Adrenal gland (tissue), 5 donors: Measurements from ENCODE around the gene AKR1C8.

ENCODE experiments used
- POLR2A ChIP-seq, 2 donors: fragments of 450-650 bp; IDR thresholded peaks; one replicate each; pipeline ENCODE4 v1.6.1; 2017; ENCODE audit warnings: antibody characterized with exemption in 2 of 2, mild to moderate bottlenecking in 2 of 2, moderate library complexity in 1 of 2
- TF ChIP-seq, protein P1 (sequence below), 6 experiments: fragments of 450-650 bp in 4 of 6; fragments of 200-600 bp in 2 of 6; sonication (generic) in 1 of 6; IDR thresholded peaks; 1 replicate in 5 of 6; 2 replicates in 1 of 6; pipeline versions ENCODE4 v1.5.1 to v1.8.0; 2016 to 2021; ENCODE audit warnings: antibody characterized with exemption in 6 of 6, mild to moderate bottlenecking in 2 of 6, moderate library complexity in 1 of 6
- donor health status: DM: no; HTN: no; CAD: no.

DNA sequence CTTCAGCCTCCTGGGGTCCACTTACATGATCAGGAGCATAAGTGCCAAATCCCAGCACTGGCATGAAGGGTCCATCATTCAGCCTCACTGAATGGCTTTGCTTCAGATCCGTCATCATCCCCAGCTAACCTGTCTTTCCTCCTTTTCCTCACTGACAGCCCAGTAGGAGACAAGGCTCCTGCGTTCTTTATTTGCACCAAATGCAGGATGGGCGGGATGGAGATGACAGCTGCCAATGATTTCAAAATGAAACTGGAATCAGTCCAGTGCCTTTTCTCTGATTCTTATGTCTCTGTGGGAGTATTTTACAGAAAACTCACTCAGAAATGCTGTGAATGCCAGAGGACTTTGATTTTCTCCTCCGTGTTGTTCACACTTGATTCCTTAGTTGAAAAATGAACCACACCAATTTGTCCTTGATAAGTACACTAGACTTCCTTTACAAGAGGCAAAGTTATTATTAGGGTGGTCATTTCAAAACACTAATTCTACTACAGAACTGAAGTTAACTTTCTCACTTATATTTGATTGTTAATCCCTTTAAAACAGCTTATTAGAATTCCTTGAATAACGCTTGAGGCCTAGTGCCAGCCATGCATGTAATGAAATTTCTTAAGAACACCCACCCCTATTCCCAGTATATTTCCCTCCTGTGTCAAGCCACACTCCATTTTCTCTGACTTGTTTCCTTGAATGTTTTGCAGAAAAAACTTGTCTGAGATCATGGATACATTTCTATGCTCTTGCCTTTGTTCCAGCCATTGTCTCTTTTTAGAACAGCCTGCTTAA is at the start of gene AKR1C8:
- TF ChIP-seq, protein P1, sequence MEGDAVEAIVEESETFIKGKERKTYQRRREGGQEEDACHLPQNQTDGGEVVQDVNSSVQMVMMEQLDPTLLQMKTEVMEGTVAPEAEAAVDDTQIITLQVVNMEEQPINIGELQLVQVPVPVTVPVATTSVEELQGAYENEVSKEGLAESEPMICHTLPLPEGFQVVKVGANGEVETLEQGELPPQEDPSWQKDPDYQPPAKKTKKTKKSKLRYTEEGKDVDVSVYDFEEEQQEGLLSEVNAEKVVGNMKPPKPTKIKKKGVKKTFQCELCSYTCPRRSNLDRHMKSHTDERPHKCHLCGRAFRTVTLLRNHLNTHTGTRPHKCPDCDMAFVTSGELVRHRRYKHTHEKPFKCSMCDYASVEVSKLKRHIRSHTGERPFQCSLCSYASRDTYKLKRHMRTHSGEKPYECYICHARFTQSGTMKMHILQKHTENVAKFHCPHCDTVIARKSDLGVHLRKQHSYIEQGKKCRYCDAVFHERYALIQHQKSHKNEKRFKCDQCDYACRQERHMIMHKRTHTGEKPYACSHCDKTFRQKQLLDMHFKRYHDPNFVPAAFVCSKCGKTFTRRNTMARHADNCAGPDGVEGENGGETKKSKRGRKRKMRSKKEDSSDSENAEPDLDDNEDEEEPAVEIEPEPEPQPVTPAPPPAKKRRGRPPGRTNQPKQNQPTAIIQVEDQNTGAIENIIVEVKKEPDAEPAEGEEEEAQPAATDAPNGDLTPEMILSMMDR (IDR thresholded peaks at IDR 0.05): no peak
- TF ChIP-seq POLR2A (IDR thresholded peaks at IDR 0.05): no peak
